GM13976 (cell line): ENCODE results near the gene DNAJC17.

Experiments
- DNase-seq: peaks from one replicate; pipeline ENCODE4 v3.0.0; 2012; ENCODE audit warnings: low spot score
- CTCF ChIP-seq: IDR thresholded peaks from 2 replicates; pipeline ENCODE4 v1.5.1; 2012; ENCODE audit warnings: borderline replicate concordance, mild to moderate bottlenecking; ENCODE audit not compliant: insufficient read depth; ENCODE audit errors: extremely low read depth, missing control alignments, control extremely low read depth
- in situ Hi-C: fragments of 300-500 bp; cut with MboI; formaldehyde crosslinking; loops from one replicate; pipeline ENCODE4 v1.12.0; 2022; ENCODE audit warnings: low sequenced_read_pairs, mixed read lengths, inconsistent platforms; ENCODE audit not compliant: unreplicated experiment

Gene DNAJC17

GRCh38 chr15:40807028-40807887 is at the start of gene DNAJC17, which contains the start of gene ZFYVE19:
DNAJC17 (minus strand) TSS chr15:40807473; CDS start chr15:40807446, 27 bp downstream.
ZFYVE19 (plus strand) TSS chr15:40807089; CDS start chr15:40807590, 501 bp downstream.
- peak; percentile 1 for TF ChIP-seq CTCF
- in situ Hi-C loops = no loop called here
- peak; percentile 94 for DNase-seq

- in situ Hi-C loops = no loop called here
- no peak for DNase-seq
- no peak for TF ChIP-seq CTCF
These were observed 49.5 kb upstream of the DNAJC17 start for GRCh38 chr15:40856746-40857145.

- in situ Hi-C loops = no loop called here
- TF ChIP-seq CTCF = no peak
- no peak for DNase-seq
These were observed 48.5 kb upstream of the DNAJC17 start for GRCh38 chr15:40855706-40856234.

DNA sequence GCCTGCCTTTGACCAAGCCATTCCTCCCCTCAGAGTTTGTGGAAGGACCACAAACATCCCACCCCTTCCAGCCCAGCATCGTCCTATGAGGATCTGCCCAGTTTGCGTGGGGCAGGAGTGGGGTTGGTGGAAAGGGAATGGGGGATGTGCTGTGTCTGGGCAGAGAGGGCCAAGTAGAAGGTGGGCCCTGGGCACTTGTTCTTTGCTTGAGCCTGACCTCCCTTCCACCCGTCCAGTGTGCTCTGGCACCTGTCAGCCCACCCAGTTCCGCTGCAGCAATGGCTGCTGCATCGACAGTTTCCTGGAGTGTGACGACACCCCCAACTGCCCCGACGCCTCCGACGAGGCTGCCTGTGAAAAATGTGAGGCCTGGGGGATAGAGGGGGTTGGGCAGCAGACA is 46.9 kb upstream of the DNAJC17 start:
- TF ChIP-seq CTCF = no peak
- in situ Hi-C loops = loop anchor here (5.0 kb wide), 1 partner anchor 38 kb away; the partner anchor contains the start of gene VPS18
- no peak for DNase-seq

DNA sequence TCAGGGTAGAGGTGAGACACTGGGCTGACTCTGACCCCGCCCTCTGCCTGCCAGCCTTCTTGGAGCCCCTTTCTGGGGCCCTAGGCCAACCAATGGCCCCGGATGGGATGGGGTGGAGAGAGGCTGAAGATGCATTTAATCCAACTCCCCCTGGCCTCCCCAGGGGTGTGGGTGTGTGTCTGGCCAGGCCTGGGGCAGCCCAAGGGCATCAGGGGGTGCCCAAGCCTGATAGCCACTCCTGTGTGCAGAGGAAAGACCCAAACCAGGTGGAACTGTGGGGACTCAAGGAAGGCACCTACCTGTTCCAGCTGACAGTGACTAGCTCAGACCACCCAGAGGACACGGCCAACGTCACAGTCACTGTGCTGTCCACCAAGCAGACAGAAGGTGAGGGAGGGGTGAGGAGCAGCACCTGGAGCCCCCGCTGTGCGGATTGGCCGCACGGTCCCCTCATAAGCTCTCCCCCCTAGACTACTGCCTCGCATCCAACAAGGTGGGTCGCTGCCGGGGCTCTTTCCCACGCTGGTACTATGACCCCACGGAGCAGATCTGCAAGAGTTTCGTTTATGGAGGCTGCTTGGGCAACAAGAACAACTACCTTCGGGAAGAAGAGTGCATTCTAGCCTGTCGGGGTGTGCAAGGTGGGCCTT is 46.1 kb upstream of the DNAJC17 start:
- in situ Hi-C loops = loop anchor here (5.0 kb wide), 1 partner anchor 39 kb away; the partner anchor contains the start of gene VPS18
- no peak for TF ChIP-seq CTCF
- no peak for DNase-seq

DNA sequence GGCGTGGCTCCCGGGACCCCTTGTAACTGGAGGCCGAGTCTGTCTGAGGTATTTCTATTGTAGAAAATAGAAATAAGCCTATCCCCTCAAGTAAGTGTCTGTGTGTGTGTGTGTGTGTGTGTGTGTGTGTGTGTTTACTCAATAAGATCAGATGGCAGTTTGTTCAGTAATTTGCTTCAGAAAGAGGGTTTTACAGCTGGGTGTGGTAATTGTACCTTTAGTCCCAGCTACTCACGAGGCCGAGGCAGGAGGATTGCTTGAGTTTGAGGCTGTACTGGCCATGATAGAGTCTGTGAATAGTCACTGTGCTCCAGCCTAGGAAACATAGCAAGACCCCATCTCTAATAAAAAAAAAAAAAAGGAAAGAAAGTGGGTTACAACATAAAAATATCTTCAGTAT is 45.3 kb upstream of the DNAJC17 start:
- no peak for DNase-seq
- no peak for TF ChIP-seq CTCF
- in situ Hi-C loops = loop anchor here (5.0 kb wide), 1 partner anchor 40 kb away; the partner anchor contains the start of gene VPS18
